OCI-M2 (cell line): ENCODE results near the gene TOGARAM1.

Source experiments
- DNase-seq: peaks from one replicate; lab custom pipeline; 2025; ENCODE audit not compliant: unreplicated experiment; lab: John Stamatoyannopoulos, UW

Gene TOGARAM1

GRCh38 chr14:44961554-44962333 lies at the start of gene TOGARAM1, which contains the start of gene KLHL28:
Gene TOGARAM1 (plus strand): TSS chr14:44962190. CDS start chr14:44962422, 232 bp downstream.
Gene KLHL28 (minus strand): TSS chr14:44961947. CDS start chr14:44945928, 16,019 bp downstream.
- DNase-seq: peak; percentile 97

DNA sequence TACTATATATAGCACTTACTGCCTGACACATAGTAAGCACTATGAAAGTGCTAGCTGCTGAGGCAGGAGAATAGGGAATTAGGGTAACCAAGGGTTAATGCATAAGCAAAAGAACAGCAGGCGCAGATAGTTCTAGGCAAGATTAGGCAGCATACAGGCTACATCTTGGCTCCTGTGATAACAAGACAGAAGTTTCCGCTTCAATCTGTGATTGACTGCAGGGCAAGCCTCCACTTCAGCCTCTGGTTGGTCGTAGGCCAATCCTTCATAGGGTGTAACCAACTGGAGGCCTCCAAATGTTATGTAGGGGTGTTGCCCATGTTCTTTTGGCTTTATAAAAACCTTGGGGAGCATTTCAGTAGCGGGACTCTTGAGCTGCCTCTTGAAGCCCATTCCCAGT lies 47.1 kb upstream of the TOGARAM1 start:
- no peak for DNase-seq

GRCh38 chr14:44928793-44929192 lies 33.2 kb upstream of the TOGARAM1 start:
- DNase-seq: no peak

DNA sequence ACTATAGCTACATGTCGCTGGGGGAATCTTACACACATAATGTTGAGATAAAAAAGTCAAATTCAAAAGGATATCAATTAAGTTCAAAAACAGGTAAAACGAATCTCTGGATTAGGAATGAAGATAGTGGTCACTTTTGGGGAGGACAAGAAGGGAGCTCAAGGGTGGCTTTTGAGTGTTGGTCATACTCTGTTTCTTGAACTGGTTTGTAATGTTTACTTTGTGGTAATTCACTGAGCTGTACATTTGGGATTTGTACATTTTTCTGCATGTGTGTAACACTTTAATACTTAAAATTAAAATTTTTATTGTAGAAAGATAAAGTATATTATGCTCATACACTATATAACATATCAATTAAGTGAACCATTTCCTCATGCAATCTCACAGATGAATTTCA lies 26.8 kb upstream of the TOGARAM1 start:
- DNase-seq: no peak

GRCh38 chr14:44937547-44937946 lies 24.4 kb upstream of the TOGARAM1 start:
- DNase-seq: no peak

DNA sequence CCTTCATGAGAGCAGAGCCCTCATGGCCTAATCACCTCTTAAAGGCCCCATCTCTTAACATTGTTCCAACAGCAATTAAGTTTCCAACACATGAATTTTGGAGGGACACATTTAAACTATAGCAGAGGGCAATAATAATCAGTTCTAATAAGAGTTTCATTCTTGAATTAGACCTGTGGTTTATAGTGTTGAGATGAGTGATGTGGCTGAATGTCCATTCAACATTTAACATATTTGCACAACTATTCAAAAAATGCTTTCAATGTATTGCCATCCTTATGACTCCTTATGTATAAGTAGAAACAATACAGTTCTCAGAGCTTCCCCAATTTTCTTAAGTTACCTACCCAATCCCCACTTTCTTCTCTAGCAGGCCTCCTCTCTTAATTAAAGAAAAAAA lies 21.8 kb upstream of the TOGARAM1 start:
- no peak for DNase-seq

DNA sequence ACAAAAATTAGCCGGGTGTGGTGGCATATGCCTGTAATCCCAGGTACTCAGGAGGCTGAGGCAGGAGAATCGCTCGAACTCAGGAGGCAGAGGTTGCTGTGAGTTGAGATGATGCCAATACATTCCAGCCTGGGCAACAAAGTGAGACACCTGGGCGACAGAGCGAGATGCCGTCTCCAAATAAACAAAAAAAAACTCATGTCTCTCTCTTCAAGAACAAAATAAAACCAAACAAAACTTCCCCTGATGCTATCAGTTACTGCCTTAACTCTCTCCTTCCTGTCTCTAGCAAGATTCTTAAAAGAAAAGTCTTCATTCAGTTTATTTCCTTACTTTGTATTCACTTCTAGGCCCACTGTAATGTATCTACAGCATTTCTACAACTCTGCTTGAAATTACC lies 21.0 kb upstream of the TOGARAM1 start:
- DNase-seq: no peak

GRCh38 chr14:44941591-44941990 lies 20.4 kb upstream of the TOGARAM1 start:
- DNase-seq: no peak

- DNase-seq: no peak
Measured at GRCh38 chr14:44942436-44942835, 19.6 kb upstream of the TOGARAM1 start.

DNA sequence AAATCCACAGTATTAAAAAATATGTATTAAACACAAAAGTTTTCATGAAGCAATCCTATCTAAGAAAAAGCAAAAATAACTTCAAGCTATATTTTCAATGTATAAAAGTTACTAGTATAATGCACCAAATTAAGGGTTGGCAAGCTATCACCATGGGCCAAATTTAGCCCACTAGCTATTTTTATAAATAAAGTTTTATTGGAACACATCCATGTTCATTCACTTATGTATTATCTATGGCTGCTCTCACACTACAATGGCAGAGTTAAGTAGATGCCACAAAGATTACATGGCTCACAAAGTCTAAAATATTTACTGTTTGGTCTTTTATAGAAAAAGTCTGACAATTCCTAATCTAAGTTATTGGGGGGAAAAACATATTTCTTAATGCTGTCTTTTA lies 17.9 kb upstream of the TOGARAM1 start:
- no peak for DNase-seq

GRCh38 chr14:44945264-44945663 lies 16.7 kb upstream of the TOGARAM1 start:
- no peak for DNase-seq

DNA sequence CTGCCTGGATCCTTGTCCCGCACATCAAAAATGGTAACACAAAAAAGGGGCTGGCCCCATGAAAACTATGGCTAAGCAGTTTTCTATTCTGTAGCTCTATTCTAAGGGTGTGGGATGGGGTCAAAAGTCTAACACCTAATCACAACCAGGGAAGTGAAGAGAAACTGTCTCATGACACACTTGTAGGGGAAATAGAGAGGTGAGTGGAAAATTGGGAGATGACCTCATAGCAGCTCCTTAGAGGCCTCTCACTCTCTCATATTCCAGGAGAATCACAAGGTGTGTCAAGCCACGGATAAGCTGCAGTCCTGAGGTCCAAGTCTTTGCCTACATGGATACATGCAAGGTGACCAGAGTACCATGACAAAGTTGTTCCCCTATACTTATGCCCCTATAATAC lies 10.9 kb upstream of the TOGARAM1 start:
- no peak for DNase-seq

GRCh38 chr14:44952391-44953110 lies 9.4 kb upstream of the TOGARAM1 start:
- DNase-seq: no peak

- DNase-seq: no peak
Measured at GRCh38 chr14:44954750-44955149, 7.2 kb upstream of the TOGARAM1 start.

GRCh38 chr14:44955528-44955927 lies 6.5 kb upstream of the TOGARAM1 start:
- no peak for DNase-seq

DNA sequence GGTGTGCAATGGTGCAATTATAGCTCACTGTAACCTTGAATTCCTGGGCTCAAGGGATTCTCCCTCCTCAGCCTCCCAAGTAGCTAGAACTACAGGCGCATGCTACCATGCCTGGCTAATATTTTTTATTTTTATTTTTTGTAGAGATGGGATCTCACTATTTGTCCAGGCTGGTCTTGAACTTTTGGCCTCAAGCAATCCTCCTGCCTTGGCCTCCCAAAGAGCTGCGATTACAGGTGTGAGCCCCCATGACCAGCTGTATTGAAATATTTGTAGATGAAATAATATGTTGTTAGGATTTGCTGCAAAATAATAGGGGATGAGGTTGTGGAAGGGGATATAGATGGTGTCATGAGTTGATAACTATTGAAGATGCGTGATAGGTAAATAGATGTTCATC lies 5.1 kb upstream of the TOGARAM1 start:
- no peak for DNase-seq

DNA sequence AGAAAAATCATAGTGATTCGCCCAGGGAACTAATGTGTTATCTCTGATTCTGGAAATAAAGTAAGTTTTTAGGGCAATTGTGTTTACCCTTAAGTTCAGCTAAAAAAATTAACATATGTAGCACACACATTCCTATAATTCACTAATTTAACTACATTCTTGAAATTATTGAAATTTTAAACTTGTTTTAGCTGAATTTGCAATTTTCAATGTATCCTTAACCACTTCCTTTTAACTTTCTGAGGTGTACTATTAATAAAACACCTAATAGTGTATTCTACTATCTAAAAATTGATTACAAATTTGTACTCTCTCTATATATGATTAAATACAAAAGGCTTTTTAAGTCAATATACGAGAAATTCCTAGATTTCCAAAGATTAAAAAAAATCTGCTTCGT lies 2.5 kb upstream of the TOGARAM1 start:
- no peak for DNase-seq

DNA sequence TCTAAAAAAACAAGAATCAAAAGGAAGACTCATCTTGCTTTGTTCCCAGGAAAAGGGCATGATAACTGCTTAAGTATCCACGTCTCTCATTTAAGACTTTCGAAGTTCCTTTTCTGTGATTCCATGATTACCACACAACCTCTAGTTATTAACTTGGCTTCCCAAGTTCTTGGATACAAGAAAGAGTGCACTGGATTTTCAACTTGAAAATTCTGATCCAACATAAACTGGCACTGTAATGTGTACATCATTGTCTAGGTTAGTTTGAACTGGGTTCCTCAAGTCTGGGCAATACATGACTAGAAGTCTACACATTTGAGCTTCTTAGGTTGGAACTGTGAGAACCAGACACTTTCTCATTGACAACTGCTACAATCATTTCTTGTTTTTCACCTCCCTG lies 1.8 kb upstream of the TOGARAM1 start:
- no peak for DNase-seq

DNA sequence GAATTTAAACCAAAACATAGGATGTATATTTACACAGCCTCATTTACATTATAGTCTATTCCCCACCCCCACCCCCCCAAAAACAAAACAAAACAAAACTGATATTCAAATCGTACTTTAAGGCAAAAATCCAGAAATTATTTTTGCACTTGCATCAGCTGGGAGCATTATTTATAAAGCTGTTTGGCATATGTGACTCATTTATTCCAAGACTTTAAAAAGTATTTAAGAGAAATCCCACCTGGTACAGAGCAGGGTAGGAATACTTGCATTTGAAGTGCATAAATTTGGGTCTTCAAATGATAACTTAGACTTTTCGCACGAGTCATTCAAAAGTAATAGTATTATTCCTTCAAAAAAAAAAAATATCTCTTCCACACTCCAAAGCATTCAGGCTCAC lies 1.3 kb upstream of the TOGARAM1 start:
- no peak for DNase-seq

GRCh38 chr14:44961151-44961553 lies 838 bp upstream of the TOGARAM1 start:
- no peak for DNase-seq

- DNase-seq: no peak
Measured at GRCh38 chr14:44962334-44963043, 499 bp downstream of the TOGARAM1 start.

DNA sequence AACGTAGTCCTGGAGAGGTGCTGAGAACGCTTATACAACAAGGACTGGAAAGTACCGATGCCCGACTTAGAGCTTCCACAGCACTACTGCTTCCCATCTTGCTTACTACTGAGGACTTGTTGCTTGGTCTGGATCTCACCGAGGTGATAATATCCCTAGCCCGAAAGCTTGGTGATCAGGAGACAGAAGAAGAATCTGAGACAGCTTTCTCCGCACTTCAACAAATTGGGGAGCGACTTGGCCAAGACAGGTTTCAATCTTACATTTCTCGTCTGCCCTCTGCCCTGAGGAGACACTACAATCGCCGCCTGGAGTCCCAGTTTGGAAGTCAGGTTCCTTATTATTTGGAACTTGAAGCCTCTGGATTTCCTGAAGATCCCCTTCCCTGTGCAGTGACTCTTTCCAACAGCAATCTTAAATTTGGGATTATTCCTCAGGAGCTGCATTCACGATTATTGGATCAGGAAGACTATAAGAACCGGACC lies 1.1 kb downstream of the TOGARAM1 start:
- DNase-seq: no peak
